PC-9 (cell line): ENCODE results near the gene TMEM44. TPM values are rescaled to one million over a fixed set of nuclear protein-coding genes. Genes with fewer than 3 reads are reported as not detected.

Experiments used
- BruUV-seq: library from RNA; stranded (reverse); fragments of 400-500 nt; replicated peaks from 2 replicates; lab custom pipeline; 2021; lab: Mats Ljungman, UMichigan
- CTCF ChIA-PET: fragments of 300-600 bp; sonication (Branson Sonifier 250); formaldehyde crosslinking; loops from one replicate; lab custom pipeline; 2022; ENCODE audit warnings: antibody characterized with exemption; lab: Charles Lee
- POLR2A ChIA-PET: fragments of 300-600 bp; sonication (Branson Sonifier 250); formaldehyde crosslinking; loops from one replicate; lab custom pipeline; 2022; ENCODE audit warnings: antibody characterized with exemption; ENCODE audit not compliant: unreplicated experiment; lab: Charles Lee
- DNase-seq, 2 experiments: peaks; one replicate each; pipeline versions ENCODE4 v3.0.0 to v3.0.0-alpha.2; 2015 to 2022; ENCODE audit warnings: mixed read lengths in 1 of 2
- H2AFZ ChIP-seq: fragments of 200-600 bp; sonication (generic); 2 replicates; pipeline ENCODE4 v1.8.1; 2017; ENCODE audit warnings: antibody characterized with exemption
- H3F3A ChIP-seq: fragments of 200-600 bp; sonication (generic); 2 replicates; pipeline ENCODE4 v1.8.1; 2017; ENCODE audit warnings: antibody characterized with exemption, mild to moderate bottlenecking, low read depth; ENCODE audit not compliant: insufficient read depth
- H3K27ac ChIP-seq: fragments of 200-600 bp; sonication (generic); 2 replicates; pipeline ENCODE4 v1.6.1; 2016; ENCODE audit warnings: mixed run types
- H3K27me3 ChIP-seq: fragments of 200-600 bp; sonication (generic); 2 replicates; pipeline ENCODE4 v1.6.1; 2016; ENCODE audit warnings: low read depth, mixed run types; ENCODE audit not compliant: insufficient read depth
- H3K36me3 ChIP-seq: fragments of 200-600 bp; sonication (generic); 2 replicates; pipeline ENCODE4 v1.6.1; 2016; ENCODE audit warnings: low read depth, mixed run types
- H3K4me1 ChIP-seq: fragments of 200-600 bp; sonication (generic); replicated peaks from 2 replicates; pipeline ENCODE4 v1.6.1; 2016; ENCODE audit warnings: mixed run types; ENCODE audit not compliant: insufficient read depth
- H3K4me2 ChIP-seq: fragments of 200-600 bp; sonication (generic); 2 replicates; pipeline ENCODE4 v1.6.1; 2017; ENCODE audit warnings: mixed run types
- H3K4me3 ChIP-seq: fragments of 200-600 bp; sonication (generic); 2 replicates; pipeline ENCODE4 v1.6.1; 2016; ENCODE audit warnings: mixed run types
- H3K79me2 ChIP-seq: fragments of 200-600 bp; sonication (generic); 2 replicates; pipeline ENCODE4 v1.6.1; 2017; ENCODE audit warnings: low read depth, mixed run types
- H3K9me2 ChIP-seq: fragments of 200-600 bp; sonication (generic); 2 replicates; pipeline ENCODE4 v1.8.1; 2017; ENCODE audit warnings: mild to moderate bottlenecking; ENCODE audit not compliant: insufficient read depth
- H3K9me3 ChIP-seq: fragments of 200-600 bp; sonication (generic); 2 replicates; pipeline ENCODE4 v1.8.1; 2016; ENCODE audit warnings: low read depth; ENCODE audit not compliant: insufficient read depth
- H4K20me1 ChIP-seq: fragments of 200-600 bp; sonication (generic); 2 replicates; pipeline ENCODE4 v1.8.1; 2017; ENCODE audit not compliant: insufficient read depth
- CTCF ChIP-seq: fragments of 200-600 bp; sonication (generic); conservative IDR thresholded peaks from 2 replicates; pipeline ENCODE4 v1.6.1; 2017; ENCODE audit warnings: mixed run types, antibody characterized with exemption, mild to moderate bottlenecking, moderate library complexity
- EZH2 ChIP-seq: fragments of 200-600 bp; sonication (generic); IDR thresholded peaks from 2 replicates; pipeline ENCODE4 v1.8.0; 2017; ENCODE audit warnings: antibody characterized with exemption, low read depth
- intact Hi-C: fragments of 100-400 bp; cut with micrococcal nuclease; formaldehyde crosslinking; loops from one replicate; pipeline ENCODE4 v1.10.0; 2022; ENCODE audit not compliant: unreplicated experiment
- total RNA-seq: library from RNA; stranded (reverse); gene quantifications from 2 replicates; pipeline ENCODE4 v1.2.3, GENCODE V29; 2021

Gene TMEM44
- total RNA-seq, 1 experiment from 2014 or later, result 37.5 TPM

GRCh38 chr3:194661374-194661773 lies 28.2 kb upstream of the TMEM44 start:
- Histone ChIP-seq H3K36me3 (peaks cover 15% of the 10 kb centered on the region; the same call in 1 of the 2 replicates), H2AFZ (no peak overlapping the region), H3F3A (no peaks in the 10 kb centered on the region), H3K27me3 (no peaks in the 10 kb centered on the region), H3K27ac (no peak overlapping the region), H4K20me1 (no peaks in the 10 kb centered on the region), H3K79me2 (no peaks in the 10 kb centered on the region), H3K4me3 (no peak overlapping the region), H3K9me3 (no peaks in the 10 kb centered on the region), H3K4me1 (no peaks in the 10 kb centered on the region), H3K4me2 (no peak overlapping the region), H3K9me2 (no peaks in the 10 kb centered on the region)
- intact Hi-C loops, result no loop called here
- no TSS peak for BruUV-seq
- CTCF ChIA-PET, result no interaction called here
- no peak for DNase-seq
- TF ChIP-seq EZH2, result no peak
- TF ChIP-seq CTCF, result no peak
- POLR2A ChIA-PET, result no interaction called here

GRCh38 chr3:194659778-194660177 lies 26.6 kb upstream of the TMEM44 start:
- no TSS peak for BruUV-seq
- Histone ChIP-seq H3K4me1 (no peaks in the 10 kb centered on the region), H3K9me3 (no peaks in the 10 kb centered on the region), H3K36me3 (peaks cover 7% of the 10 kb centered on the region; the same call in 1 of the 2 replicates), H3K4me3 (no peak overlapping the region), H3K27ac (no peak overlapping the region), H4K20me1 (no peaks in the 10 kb centered on the region), H3F3A (no peaks in the 10 kb centered on the region), H3K79me2 (no peaks in the 10 kb centered on the region), H3K9me2 (no peaks in the 10 kb centered on the region), H3K27me3 (no peaks in the 10 kb centered on the region), H2AFZ (no peak overlapping the region), H3K4me2 (no peak overlapping the region)
- no peak for TF ChIP-seq EZH2
- intact Hi-C loops, result no loop called here
- ChIA-PET POLR2A (no interaction called here), CTCF (interaction anchor here (0.6 kb wide), 1 partner anchor 479 kb away, joined by 18 read pairs; no protein-coding TSS in a partner anchor)
- no peak for DNase-seq

GRCh38 chr3:194658477-194659242 lies 25.4 kb upstream of the TMEM44 start:
- Histone ChIP-seq H4K20me1 (no peaks in the 10 kb centered on the region), H3K4me3 (no peak overlapping the region), H3K4me2 (no peak overlapping the region), H3K27ac (no peak overlapping the region), H3K4me1 (no peaks in the 10 kb centered on the region), H3F3A (no peaks in the 10 kb centered on the region), H3K27me3 (no peaks in the 10 kb centered on the region), H3K79me2 (no peaks in the 10 kb centered on the region), H2AFZ (no peak overlapping the region), H3K9me3 (no peaks in the 10 kb centered on the region), H3K36me3 (peaks cover 7% of the 10 kb centered on the region; the same call in 1 of the 2 replicates), H3K9me2 (no peaks in the 10 kb centered on the region)
- no peak for DNase-seq
- TF ChIP-seq EZH2 (no peak), CTCF (no peak)
- BruUV-seq, result no TSS peak
- intact Hi-C loops, result no loop called here
- POLR2A ChIA-PET, result no interaction called here
- CTCF ChIA-PET, result no interaction called here
